NCI-H187 (cell line): ENCODE data around the gene ZC3H12A.
A peak's percentile ranks its signal among the peaks of the same experiment; 100 is the strongest.
"Not testable (repeated sequence)": the region's sequence is repeated elsewhere in the genome, so short reads cannot be mapped to it uniquely, and the experiment has no call there.

Source experiments
- DNase-seq, 2 experiments: peaks; one replicate each; lab custom pipeline; 2025; lab: John Stamatoyannopoulos, UW

The ZC3H12A gene

DNA sequence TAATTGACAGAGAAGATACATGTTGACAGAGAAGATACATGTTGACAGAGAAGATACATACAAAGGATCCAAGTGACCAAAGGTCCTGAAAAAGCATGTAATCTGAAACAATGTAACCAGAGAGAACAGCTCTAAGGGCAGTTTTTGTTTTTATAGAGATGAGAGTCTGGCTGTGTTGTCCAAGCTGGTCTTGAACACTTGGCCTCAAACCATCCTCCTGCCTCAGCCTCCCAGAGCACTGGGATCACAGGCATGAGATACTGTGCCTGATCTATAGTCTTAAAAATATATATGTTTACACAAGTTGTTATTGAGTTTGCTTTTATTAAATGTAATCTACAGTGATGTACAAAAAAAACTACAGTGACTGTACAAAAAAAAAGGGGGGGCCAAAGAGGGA, 27.7 kb downstream of the ZC3H12A start:
- no peak for DNase-seq

DNA sequence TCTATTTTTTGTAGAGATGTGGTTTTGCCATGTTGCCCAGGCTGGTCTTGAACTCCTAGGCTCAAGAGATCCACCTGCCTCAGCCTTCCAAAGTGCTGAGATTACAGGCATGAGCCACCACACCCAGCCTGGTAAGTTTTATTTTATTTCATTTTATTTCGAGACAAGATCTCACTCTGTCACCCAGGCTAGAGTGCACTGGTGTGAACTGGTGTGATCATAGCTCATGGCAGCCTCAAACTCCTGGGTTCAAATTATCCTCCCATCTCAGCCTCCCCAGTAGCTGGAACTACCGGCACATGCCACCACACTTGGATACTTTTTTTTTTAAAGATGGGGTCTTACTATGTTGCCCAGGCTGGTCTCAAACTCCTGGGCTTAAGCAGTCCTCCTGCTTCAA, 28.4 kb downstream of the ZC3H12A start:
- DNase-seq, result not testable (repeated sequence)

DNA sequence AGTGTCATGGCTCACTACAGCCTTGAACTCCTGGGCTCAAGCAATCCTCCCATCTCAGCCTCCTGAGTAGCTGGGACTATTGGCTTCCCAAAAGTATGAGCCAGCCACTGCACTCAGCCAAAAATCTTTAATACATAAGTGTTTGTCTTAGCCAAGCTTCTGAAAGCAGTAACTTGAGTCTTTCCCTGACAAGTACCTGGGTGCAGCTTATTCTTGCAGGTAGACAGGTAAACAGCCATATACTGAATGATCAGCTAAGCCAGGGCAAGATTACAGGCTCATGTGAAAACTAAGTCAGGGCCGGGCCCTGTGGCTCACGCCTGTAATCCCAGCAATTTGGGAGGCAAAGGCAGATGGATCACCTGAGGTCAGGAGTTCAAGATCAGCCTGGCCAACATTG, 32.4 kb downstream of the ZC3H12A start:
- no peak for DNase-seq

DNA sequence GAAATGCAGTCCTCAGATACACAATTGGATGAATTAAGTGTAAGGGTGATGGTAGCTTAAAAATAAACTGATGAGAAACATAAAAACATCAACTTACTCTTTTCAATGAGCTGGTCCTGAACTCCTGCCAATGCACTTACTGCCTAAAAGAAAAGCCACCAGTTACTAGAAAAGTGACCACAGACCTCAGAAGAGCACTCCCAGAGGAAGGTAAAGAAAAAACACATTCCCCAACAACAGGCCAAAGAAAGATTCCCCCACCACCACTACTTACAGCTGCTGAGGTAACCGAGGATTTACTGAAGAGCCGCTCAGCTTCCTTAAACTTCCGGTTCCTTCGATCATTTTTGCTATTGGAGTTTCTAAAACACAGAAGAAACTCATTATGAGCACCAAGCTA, 34.8 kb downstream of the ZC3H12A start:
- DNase-seq, result no peak

DNA sequence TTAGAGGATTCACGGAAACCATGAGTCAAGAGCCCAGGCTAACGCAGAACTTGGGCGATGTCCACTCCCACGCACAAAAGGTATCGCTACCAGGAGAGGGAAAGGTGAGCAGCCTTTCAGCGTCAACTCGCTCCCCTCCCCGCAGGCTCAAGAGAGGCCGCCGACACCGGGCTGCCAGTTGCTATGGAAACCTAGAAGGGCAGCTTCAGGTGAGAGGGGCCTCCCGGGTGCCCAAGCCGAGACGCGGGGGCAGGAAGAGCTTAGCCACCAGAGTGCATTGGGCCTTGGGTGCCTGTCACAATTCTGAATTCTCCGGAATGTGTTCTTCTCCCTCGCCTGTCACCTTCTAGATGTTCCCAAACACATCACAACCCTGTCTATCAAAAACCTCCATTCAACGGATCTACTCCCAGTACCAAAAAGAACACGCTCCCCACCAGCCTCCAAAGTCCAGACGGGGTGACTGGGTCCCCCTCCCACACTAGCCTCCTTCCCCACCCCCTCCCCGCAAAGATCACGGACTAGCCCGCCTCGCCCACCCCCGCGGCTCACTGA, 39.5 kb downstream of the ZC3H12A start:
- peak; percentile 9 to 21 for DNase-seq

DNA sequence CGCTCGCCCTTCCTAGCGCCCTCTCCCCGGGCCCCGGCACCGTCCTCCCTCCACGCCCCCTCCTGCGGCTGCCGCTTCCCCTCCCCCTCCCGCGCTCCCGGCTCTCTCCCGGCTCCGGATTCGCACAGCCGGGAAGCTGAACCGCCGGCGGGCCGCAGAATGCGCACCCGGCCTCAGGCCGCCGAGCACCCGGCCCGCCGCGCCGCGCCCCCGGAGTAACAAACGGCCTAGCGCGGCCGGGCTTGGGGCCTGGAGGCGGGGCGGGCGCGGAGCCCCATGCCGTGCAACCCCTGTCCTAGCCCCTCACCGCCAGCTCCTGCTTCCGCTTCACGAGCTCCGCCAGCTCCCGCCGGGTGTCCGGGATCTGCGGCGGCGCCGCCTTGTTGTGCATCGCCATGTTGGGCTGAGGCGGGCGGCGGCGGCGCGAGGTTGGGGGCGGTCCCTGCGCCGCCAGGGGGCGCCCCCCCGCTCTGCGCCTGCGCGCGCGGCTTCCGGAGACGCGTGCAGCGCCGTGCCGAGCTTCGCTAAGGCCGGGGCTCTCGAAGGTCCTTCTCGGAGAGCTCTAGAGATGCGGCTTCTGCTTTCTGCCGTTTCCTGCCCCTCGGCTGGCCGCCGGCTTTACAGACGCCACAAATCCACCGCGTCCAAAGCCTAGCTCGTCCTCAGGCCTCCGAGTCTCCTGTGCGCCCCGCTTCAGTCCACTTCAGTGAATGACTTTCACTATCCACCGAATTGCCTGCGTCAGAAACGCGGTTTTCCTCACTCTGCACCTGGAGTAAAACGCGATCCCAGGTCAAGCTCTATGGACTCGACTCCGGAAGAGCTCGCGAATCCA, 40.2 kb downstream of the ZC3H12A start, which contains the start of gene MEAF6:
MEAF6 (minus strand) TSS at position 417 of the 835 bp plus-strand sequence; CDS start at position 397, 20 bp downstream.
- DNase-seq, result peak; percentile 72 to 78

DNA sequence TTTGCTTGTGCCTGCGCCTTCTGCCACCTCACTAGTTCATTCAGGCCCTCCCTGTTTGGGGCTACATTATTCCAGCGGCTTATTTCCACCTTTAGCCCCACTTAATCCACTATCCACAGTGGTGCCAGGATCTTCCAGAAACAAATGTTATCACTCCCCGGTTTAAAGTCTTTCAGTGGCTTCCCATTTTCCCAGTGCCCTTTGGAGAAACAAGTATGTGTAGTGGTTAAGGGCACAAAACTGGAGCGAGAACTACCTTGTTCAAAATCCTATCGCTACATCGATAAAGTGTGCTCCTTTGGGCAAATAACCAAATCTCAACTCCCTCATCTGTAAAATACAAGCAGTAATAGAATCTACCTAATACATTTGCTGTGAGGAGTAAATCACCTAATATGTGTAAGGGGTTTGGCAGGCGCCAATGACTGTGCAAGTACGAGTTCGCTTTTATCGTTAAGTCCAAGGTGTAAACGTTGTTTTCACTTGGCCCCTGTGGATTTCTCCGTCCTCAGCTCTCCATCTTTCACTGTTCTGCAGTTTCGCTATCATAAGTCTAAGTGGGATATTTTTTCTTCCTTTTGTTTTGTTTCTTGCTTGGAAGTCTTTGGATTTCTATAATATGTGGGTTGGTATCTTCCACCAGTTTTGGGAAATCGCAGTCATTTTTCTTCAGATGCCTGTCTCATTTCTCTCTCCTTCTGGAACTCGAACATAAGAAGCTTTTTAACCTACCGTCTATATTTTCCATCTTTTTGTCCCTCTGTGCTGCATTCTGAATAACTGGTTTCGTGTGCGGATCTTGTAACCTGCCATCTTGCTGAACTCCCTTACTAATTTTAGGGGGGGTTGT, 41.0 kb downstream of the ZC3H12A start:
- no peak for DNase-seq

DNA sequence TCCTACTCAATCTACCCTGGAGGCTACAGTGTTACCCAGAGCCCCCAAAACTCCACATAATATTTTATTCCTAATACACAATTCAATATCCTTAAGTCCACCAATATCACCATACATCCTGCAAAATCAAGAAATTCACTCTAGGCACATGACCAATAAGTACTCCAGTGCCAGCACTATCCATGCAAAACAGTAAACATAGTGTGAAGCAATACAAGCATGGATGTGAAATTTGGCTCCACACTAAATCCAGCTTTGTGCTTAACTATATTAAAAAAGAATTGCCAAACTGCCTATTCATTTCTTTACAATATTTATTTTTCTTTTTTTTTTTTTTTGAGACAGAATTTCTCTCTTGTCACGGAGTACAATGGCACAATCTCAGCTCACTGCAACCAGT, 43.2 kb downstream of the ZC3H12A start:
- no peak for DNase-seq

DNA sequence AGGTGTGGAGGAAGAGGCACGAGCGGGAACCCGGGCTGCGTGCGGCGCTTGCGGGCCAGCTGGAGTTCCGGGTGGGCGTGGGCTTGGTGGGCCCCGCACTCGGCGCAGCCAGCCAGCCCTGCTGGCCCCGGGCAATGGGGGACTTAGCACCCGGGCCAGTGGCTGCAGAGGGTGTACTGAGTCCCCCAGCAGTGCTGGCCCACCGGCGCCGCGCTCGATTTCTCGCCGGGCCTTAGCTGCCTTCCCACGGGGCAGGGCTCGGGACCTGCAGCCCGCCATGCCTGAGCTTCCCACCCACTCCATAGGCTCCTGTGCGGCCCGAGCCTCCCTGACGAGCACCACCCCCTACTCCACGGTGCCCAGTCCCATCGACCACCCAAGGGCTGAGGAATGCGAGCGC, 43.9 kb downstream of the ZC3H12A start:
- DNase-seq, result not testable (repeated sequence)

DNA sequence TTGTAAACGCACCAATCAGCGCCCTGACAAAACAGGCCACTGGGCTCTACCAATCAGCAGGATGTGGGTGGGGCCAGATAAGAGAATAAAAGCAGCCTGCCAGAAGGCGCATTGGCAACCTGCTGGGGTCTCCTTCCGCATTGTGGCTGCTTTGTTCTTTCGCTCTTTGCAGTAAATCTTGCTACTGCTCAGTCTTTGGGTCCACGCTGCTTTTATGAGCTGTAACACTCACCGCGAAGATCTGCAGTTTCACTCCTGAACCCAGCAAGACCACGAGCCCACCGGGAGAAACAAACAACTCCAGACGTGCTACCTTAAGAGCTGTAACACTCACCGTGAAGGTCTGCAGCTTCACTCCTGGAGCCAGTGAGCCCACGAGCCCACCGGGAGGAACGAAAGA, 44.5 kb downstream of the ZC3H12A start:
- DNase-seq, result not testable (repeated sequence)

DNA sequence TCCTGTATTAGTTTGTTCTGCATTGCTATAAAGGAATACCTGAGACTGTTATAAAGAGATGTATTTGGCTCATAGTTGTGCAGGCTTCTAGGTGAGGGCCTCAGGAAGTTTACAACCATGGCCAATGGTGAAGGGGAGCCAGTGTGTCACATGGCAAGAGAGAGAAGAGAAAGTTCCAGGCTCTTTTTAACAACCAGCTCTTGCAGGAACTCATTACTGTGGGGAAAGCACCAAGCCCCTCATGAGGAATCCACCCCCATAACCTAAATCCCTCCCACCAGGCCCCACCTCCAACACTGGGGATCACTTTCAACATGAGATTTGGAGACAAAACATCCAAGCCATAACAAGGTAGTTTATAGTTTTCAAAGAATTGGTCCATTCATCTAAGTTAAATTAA, 45.2 kb downstream of the ZC3H12A start:
- no peak for DNase-seq

DNA sequence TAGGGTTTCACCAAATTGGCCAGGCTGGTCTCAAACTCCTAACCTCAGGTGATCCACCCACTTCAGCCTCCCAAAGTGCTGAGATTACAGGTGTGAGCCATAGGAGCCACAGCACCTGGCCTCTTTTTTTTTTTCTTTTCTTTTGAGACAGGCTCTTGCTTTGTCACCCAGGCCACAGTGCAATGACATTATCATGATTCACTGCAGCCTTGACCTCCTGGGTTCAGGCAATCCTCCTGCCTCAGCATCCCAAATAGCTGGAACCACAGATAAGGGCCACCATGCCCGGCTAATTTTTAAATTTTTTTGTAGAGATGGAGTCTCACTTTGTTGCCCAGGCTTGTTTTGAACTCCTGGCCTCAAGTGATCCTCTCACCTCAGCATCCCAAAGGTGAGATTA, 55.5 kb downstream of the ZC3H12A start:
- not testable (repeated sequence) for DNase-seq

DNA sequence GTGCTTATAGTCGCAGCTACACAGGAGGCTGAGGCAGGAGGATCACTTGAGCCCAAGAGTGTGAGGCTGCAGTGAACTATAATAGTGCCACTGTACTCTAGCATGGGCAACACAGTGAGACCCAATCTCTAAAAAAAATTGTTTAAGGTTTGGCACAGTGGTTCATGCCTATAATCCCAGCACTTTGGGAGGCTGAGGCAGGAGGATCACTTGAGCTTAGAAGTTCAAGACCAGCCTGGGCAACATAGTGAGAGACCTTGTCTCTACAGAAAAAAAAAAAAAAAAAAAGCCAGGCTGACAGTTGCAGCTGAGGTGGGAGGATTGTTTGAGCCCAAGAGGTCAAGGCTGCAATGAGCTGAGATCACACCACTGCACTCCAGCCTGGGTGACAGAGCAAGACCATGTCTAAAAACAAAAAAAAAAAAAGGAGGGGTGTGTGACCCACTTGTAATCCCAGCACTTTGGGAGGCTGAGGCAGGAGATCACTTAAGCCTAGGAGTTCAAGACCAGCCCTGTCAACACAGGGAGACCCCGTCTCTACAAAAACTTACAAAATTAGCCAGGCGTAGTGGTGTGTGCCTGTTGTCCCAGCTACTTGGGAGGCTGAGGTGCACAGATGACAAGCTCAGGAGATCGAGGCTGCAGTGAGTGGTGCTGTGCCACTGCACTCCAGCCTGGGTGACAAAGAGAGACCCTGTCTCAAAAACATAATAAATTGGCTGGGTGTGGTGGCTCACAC, 58.2 kb downstream of the ZC3H12A start:
- not testable (repeated sequence) for DNase-seq

DNA sequence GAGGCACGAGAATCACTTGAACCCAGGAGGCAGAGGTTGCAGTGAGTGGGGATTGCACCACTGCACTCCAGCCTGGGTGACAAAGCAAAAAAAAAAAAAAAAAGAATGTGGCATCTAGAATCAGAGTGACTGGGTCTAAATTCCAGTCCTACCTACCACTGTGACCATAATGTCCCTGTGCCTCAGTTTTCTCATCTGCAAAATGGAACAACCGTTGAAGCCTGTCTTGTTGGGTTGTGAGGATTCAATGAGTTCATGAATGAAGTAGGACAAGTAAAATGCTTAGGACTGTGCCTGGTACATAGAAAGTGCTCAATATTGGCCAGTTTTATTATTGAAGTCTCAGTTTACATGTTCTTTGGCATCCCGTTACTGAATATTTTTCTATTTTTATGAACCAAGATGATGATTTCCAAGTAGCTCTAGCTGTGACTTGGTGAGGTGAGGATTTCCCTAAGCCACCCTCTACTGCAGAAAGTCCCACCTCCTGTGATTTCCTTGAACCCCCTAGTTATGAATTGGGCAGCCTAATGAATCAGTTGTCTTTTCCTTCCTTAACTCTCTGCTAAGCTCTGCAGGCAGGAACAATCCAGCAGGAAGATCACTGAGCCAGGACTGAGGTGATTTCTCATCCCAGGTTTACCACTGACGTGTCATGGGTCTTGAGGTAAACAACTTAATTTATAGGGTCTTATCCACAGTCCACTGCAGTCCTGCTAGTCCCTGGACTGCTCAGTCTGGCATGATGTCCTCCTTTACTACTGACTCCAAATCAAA, 59.1 kb downstream of the ZC3H12A start:
- no peak for DNase-seq
